Naive thymus-derived CD4-positive, alpha-beta T cell (primary cell): ENCODE results near the gene JMJD6. TPM values are rescaled to one million over a fixed set of nuclear protein-coding genes. Genes with fewer than 3 reads are reported as not detected.
"Not testable (repeated sequence)": the region's sequence is repeated elsewhere in the genome, so short reads cannot be mapped to it uniquely, and the experiment has no call there.

Source experiments
- ATAC-seq: fragments of 150-1000 bp; cut with Tn5 transposase; 2 replicates; pipeline ENCODE4 v1.10.0; 2021; ENCODE audit warnings: mild to moderate bottlenecking, moderate library complexity
- CTCF ChIA-PET: fragments of 350-600 bp; sonication (Branson Sonifier 250); formaldehyde crosslinking; loops from one replicate; lab custom pipeline; 2021; ENCODE audit warnings: antibody characterized with exemption; lab: Charles Lee
- POLR2A ChIA-PET: fragments of 350-600 bp; sonication (Branson Sonifier 250); formaldehyde crosslinking; loops from one replicate; lab custom pipeline; 2021; ENCODE audit warnings: antibody characterized with exemption, inconsistent platforms; lab: Charles Lee
- DNase-seq, 9 donors: peaks; one replicate each; pipeline versions ENCODE4 v3.0.0 to v3.0.0-alpha.2; 2020 to 2022; ENCODE audit warnings: mixed read lengths in 1 of 9
- H3K27ac ChIP-seq: one replicate; pipeline ENCODE4 v1.7.0; 2013; ENCODE audit warnings: mild to moderate bottlenecking, low read depth, low read length, moderate library complexity
- H3K27me3 ChIP-seq, 2 donors: one replicate each; pipeline ENCODE4 v1.7.0; 2013; ENCODE audit warnings: low read length in 2 of 2, mild to moderate bottlenecking in 2 of 2, moderate library complexity in 2 of 2; ENCODE audit not compliant: control insufficient read depth in 2 of 2, insufficient read depth in 2 of 2
- H3K36me3 ChIP-seq, 3 experiments: 1 replicate in 2 of 3; 2 replicates in 1 of 3; pipeline ENCODE4 v1.7.0; 2013; ENCODE audit warnings: low read length in 3 of 3, mild to moderate bottlenecking in 3 of 3, moderate library complexity in 1 of 3; ENCODE audit not compliant: insufficient read depth in 3 of 3, control insufficient read depth in 2 of 3
- H3K4me1 ChIP-seq, 2 donors: one replicate each; pipeline ENCODE4 v1.7.0; 2013; ENCODE audit warnings: low read length in 2 of 2, mild to moderate bottlenecking in 2 of 2, moderate library complexity in 1 of 2; ENCODE audit not compliant: control insufficient read depth in 2 of 2, insufficient read depth in 2 of 2
- H3K4me3 ChIP-seq: 2 replicates; pipeline ENCODE4 v1.7.0; 2013; ENCODE audit warnings: mild to moderate bottlenecking, low read length
- H3K9me3 ChIP-seq, 3 experiments: 1 replicate in 2 of 3; 2 replicates in 1 of 3; pipeline ENCODE4 v1.7.0; 2013; ENCODE audit warnings: low read length in 3 of 3; ENCODE audit not compliant: control insufficient read depth in 2 of 3
- H3K27ac Mint-ChIP-seq, 9 donors: one replicate each; pipeline ENCODE4 v1.8.0; 2020 to 2022; ENCODE audit warnings: mixed read lengths in 9 of 9, mild to moderate bottlenecking in 8 of 9, moderate library complexity in 5 of 9, inconsistent platforms in 2 of 9
- H3K27me3 Mint-ChIP-seq, 5 donors: one replicate each; pipeline ENCODE4 v1.8.0; 2021 to 2022; ENCODE audit warnings: mixed read lengths in 5 of 5, mild to moderate bottlenecking in 1 of 5
- H3K36me3 Mint-ChIP-seq, 5 donors: one replicate each; pipeline ENCODE4 v1.8.0; 2020 to 2022; ENCODE audit warnings: mixed read lengths in 5 of 5, mild to moderate bottlenecking in 3 of 5, inconsistent platforms in 1 of 5
- H3K4me1 Mint-ChIP-seq, 7 donors: one replicate each; pipeline ENCODE4 v1.8.0; 2020 to 2022; ENCODE audit warnings: mixed read lengths in 7 of 7, mild to moderate bottlenecking in 3 of 7, inconsistent platforms in 1 of 7
- H3K4me3 Mint-ChIP-seq, 10 donors: one replicate each; pipeline ENCODE4 v1.8.0; 2020 to 2022; ENCODE audit warnings: mild to moderate bottlenecking in 10 of 10, mixed read lengths in 10 of 10, moderate library complexity in 6 of 10, inconsistent platforms in 2 of 10
- H3K9me3 Mint-ChIP-seq, 11 donors: one replicate each; pipeline ENCODE4 v1.8.0; 2020 to 2022; ENCODE audit warnings: mixed read lengths in 11 of 11, mild to moderate bottlenecking in 4 of 11, inconsistent platforms in 1 of 11, moderate library complexity in 1 of 11
- intact Hi-C, 2 donors: fragments of 100-400 bp; cut with micrococcal nuclease; formaldehyde crosslinking; loops; one replicate each; pipeline ENCODE4 v1.15.1; 2023
- polyA plus RNA-seq, 2 donors: library from polyadenylated mRNA; unstranded; fragments of 300-500 nt; fragmentation: Illumina TruSeq; gene quantifications; one replicate each; pipeline ENCODE4 v1.2.3, GENCODE V29; 2021
- total RNA-seq, 6 experiments: library from RNA in 5 of 6; stranded (reverse) in 5 of 6; gene quantifications; 1 replicate in 5 of 6; 2 replicates in 1 of 6; pipeline ENCODE4 v1.2.3 and lab custom pipeline; 2021 to 2026

JMJD6 gene
- total and polyA plus RNA-seq, 7 experiments from 2014 or later = 18.5 to 132 (median 45.6) TPM

GRCh38 chr17:76702076-76702475 lies 24.3 kb downstream of the JMJD6 start:
- H3K9me3 Mint-ChIP-seq = no peaks in the 10 kb centered on the region
- ChIA-PET CTCF (interaction anchor here (1.5 kb wide), 1 partner anchor 24 kb away, joined by 3 read pairs; no protein-coding TSS in a partner anchor), POLR2A (no interaction called here)
- peaks cover 0 to 7% (median 0%) of the 10 kb centered on the region in 7 donors for H3K4me1 Mint-ChIP-seq
- H3K4me3 Mint-ChIP-seq = no peak overlapping the region
- ATAC-seq = no peak
- H3K36me3 Mint-ChIP-seq = no peaks in the 10 kb centered on the region
- no peak for DNase-seq
- H3K4me1 ChIP-seq = no peaks in the 10 kb centered on the region
- no peaks in the 10 kb centered on the region for H3K27me3 ChIP-seq
- intact Hi-C loops = no loop called here
- no peak overlapping the region for H3K4me3 ChIP-seq
- H3K27ac ChIP-seq = no peak overlapping the region
- no peaks in the 10 kb centered on the region for H3K36me3 ChIP-seq
- no peaks in the 10 kb centered on the region for H3K9me3 ChIP-seq
- no peak overlapping the region for H3K27ac Mint-ChIP-seq
- peaks cover 0 to 4% (median 0%) of the 10 kb centered on the region in 5 donors for H3K27me3 Mint-ChIP-seq

GRCh38 chr17:76701471-76701967 lies 24.9 kb downstream of the JMJD6 start:
- Histone ChIP-seq H3K9me3 (no peaks in the 10 kb centered on the region), H3K27me3 (no peaks in the 10 kb centered on the region), H3K4me3 (no peak overlapping the region), H3K27ac (no peak overlapping the region), H3K4me1 (no peaks in the 10 kb centered on the region), H3K36me3 (no peaks in the 10 kb centered on the region)
- ATAC-seq (no peak), DNase-seq (no peak)
- Mint-ChIP-seq H3K27ac (no peak overlapping the region), H3K9me3 (no peaks in the 10 kb centered on the region), H3K4me1 (peaks cover 0 to 7% (median 0%) of the 10 kb centered on the region in 7 donors), H3K4me3 (no peak overlapping the region), H3K27me3 (peaks cover 0 to 4% (median 0%) of the 10 kb centered on the region in 5 donors), H3K36me3 (no peaks in the 10 kb centered on the region)
- CTCF ChIA-PET = interaction anchor here (1.5 kb wide), 1 partner anchor 24 kb away, joined by 3 read pairs; no protein-coding TSS in a partner anchor
- POLR2A ChIA-PET = no interaction called here
- intact Hi-C loops = no loop called here

GRCh38 chr17:76700617-76701470 lies 25.6 kb downstream of the JMJD6 start:
- Histone ChIP-seq H3K9me3 (no peaks in the 10 kb centered on the region), H3K4me1 (no peaks in the 10 kb centered on the region), H3K36me3 (no peaks in the 10 kb centered on the region), H3K4me3 (no peak overlapping the region), H3K27ac (no peak overlapping the region), H3K27me3 (no peaks in the 10 kb centered on the region)
- no peaks in the 10 kb centered on the region for H3K36me3 Mint-ChIP-seq
- H3K27me3 Mint-ChIP-seq = peaks cover 0 to 4% (median 0%) of the 10 kb centered on the region in 5 donors
- ATAC-seq (peak; percentile 52), DNase-seq (no peak)
- POLR2A ChIA-PET = no interaction called here
- H3K4me3 Mint-ChIP-seq = no peak overlapping the region
- peak overlapping the region in 4 of 9 donors; percentile 21 to 48 (median 25) for H3K27ac Mint-ChIP-seq
- CTCF ChIA-PET = no interaction called here
- H3K4me1 Mint-ChIP-seq = peaks cover 0 to 7% (median 0%) of the 10 kb centered on the region in 7 donors
- intact Hi-C loops = no loop called here
- no peaks in the 10 kb centered on the region for H3K9me3 Mint-ChIP-seq

DNA sequence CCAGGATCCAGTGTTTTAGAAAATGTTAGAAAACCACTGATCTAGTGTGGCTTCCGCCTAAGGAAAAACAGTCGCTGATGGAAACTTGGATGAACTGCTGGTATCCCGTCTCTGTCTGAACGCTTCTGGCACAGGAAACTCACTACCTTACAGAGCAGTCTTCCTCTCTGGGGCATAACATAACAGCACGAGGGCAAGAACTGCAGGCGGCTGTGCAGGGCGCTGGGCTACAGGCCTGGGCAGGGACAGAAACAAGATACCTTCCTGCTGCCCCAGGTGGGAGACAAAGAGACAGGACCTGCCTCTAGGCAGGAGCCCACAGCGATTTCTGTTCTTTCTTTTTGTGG lies 26.2 kb downstream of the JMJD6 start:
- ChIA-PET CTCF (no interaction called here), POLR2A (no interaction called here)
- Mint-ChIP-seq H3K4me3 (no peak overlapping the region), H3K36me3 (no peaks in the 10 kb centered on the region), H3K4me1 (peaks cover 0 to 13% (median 0%) of the 10 kb centered on the region in 7 donors), H3K27me3 (peaks cover 0 to 6% (median 0%) of the 10 kb centered on the region in 5 donors), H3K27ac (peak overlapping the region in 3 of 9 donors; percentile 25 to 48 (median 25)), H3K9me3 (no peaks in the 10 kb centered on the region)
- H3K4me3 ChIP-seq = no peak overlapping the region
- ATAC-seq = peak; percentile 20
- H3K9me3 ChIP-seq = no peaks in the 10 kb centered on the region
- DNase-seq = no peak
- intact Hi-C loops = no loop called here
- H3K27me3 ChIP-seq = no peaks in the 10 kb centered on the region
- H3K36me3 ChIP-seq = no peaks in the 10 kb centered on the region
- H3K4me1 ChIP-seq = no peaks in the 10 kb centered on the region
- no peak overlapping the region for H3K27ac ChIP-seq

DNA sequence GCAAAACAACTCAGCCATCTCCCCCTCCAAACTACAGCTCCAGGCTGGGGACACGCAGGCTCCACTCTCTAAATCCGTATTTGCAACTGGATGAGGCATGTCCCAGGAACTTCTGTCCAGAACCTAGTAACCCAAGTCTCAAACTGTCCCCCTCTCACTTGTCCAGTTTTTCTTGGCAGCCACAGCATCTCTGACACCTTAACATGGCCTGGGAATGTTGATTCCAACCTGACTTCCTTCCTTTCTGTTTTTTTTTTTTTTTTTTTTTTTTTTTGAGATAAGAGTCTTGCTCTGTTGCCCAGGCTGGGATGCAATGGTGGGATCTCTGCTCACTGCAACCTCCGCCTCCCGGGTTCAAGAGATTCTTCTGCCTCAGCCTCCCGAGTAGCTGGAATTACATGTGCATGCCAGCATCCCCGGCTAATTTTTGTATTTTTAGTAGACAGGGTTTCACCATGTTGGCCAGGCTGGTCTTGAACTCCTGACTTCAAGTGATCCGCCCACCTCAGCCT lies 27.9 kb downstream of the JMJD6 start:
- ATAC-seq, H3K27ac ChIP-seq, DNase-seq, H3K4me1 ChIP-seq, CTCF ChIA-PET, H3K27me3 Mint-ChIP-seq, H3K27ac Mint-ChIP-seq, H3K9me3 Mint-ChIP-seq, H3K4me3 ChIP-seq, POLR2A ChIA-PET, H3K36me3 Mint-ChIP-seq, H3K9me3 ChIP-seq, H3K27me3 ChIP-seq, H3K36me3 ChIP-seq, intact Hi-C loops, H3K4me3 Mint-ChIP-seq: not testable (repeated sequence)
- peaks cover 0 to 16% (median 0%) of the 10 kb centered on the region in 7 donors for H3K4me1 Mint-ChIP-seq

GRCh38 chr17:76697702-76698465 lies 28.5 kb downstream of the JMJD6 start:
- Mint-ChIP-seq H3K4me3 (no peak overlapping the region), H3K27ac (peak overlapping the region in 1 of 9 donors; percentile 42), H3K9me3 (no peaks in the 10 kb centered on the region), H3K36me3 (no peaks in the 10 kb centered on the region), H3K4me1 (peaks cover 0 to 16% (median 0%) of the 10 kb centered on the region in 7 donors), H3K27me3 (peaks cover 0 to 6% (median 0%) of the 10 kb centered on the region in 5 donors)
- no peak for ATAC-seq
- Histone ChIP-seq H3K4me1 (no peaks in the 10 kb centered on the region), H3K27ac (no peak overlapping the region), H3K36me3 (no peaks in the 10 kb centered on the region), H3K9me3 (no peaks in the 10 kb centered on the region), H3K27me3 (no peaks in the 10 kb centered on the region), H3K4me3 (no peak overlapping the region)
- no peak for DNase-seq
- intact Hi-C loops = no loop called here
- ChIA-PET CTCF (no interaction called here), POLR2A (interaction anchor here (0.7 kb wide), 1 partner anchor 414 kb away, joined by 3 read pairs; no protein-coding TSS in a partner anchor)
